GM12891 (cell line): ENCODE data around the gene EGFL8.
A peak's percentile ranks its signal among the peaks of the same experiment; 100 is the strongest.
"Not testable (repeated sequence)": the region's sequence is repeated elsewhere in the genome, so short reads cannot be mapped to it uniquely, and the experiment has no call there.

Experiments used
- DNase-seq: peaks from one replicate; pipeline ENCODE4 v3.0.0; 2011; ENCODE audit warnings: low spot score; ENCODE audit not compliant: insufficient read length
- FAIRE-seq: peaks from 2 replicates; lab custom pipeline; 2011; peaks lifted over from hg19 to GRCh38; lab: Jason Lieb, UNC
- PAX5 ChIP-seq: IDR thresholded peaks from 2 replicates; pipeline ENCODE4 v1.6.1; 2011; ENCODE audit warnings: low read length, moderate library complexity, mild to moderate bottlenecking; ENCODE audit not compliant: insufficient read depth, severe bottlenecking
- POLR2A ChIP-seq: IDR thresholded peaks from 2 replicates; pipeline ENCODE4 v1.6.1; 2011; ENCODE audit warnings: low read depth, low read length, control low read depth
- POLR2AphosphoS5 ChIP-seq: IDR thresholded peaks from 2 replicates; pipeline ENCODE4 v1.6.1; 2011; ENCODE audit warnings: low read depth, low read length, control low read depth
- POU2F2 ChIP-seq: IDR thresholded peaks from 2 replicates; pipeline ENCODE4 v1.6.1; 2011; ENCODE audit warnings: low read depth, mild to moderate bottlenecking, control low read depth, low read length, moderate library complexity
- SPI1 ChIP-seq: IDR thresholded peaks from 2 replicates; pipeline ENCODE4 v1.6.1; 2011; ENCODE audit warnings: low read depth, low read length, control low read depth
- TAF1 ChIP-seq: IDR thresholded peaks from 2 replicates; pipeline ENCODE4 v1.6.1; 2011; ENCODE audit warnings: low read depth, low read length, control low read depth

Gene EGFL8

DNA sequence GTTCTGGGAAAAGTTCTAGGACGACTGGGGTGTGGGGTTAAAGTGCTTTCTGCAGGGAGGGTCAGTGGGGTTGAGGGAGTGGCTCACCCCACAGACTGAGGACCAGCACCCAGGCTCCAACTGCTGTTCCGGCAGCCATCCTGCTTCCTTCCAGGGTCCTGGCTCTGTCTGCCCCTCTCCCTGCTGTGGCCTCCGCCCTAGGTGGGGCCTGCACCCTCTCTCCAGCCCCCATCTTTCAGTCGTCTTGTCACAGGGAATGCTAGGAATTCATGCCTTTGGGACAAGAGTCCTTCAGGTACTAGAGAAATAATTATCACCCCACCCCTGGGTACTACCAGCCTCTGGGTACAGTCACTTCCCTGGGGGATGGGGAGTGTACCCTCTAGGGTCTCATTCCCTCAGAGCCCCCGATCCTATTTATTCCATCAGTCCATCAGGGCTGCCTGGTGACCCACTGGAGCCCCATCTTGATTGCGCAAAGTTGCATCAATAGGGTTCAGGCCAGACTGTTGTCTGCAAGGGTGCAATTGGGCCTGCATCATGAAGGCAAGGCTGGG, 19.8 kb downstream of the EGFL8 start, which contains the start of gene AGER:
TSS of gene AGER (minus strand) at position 170 of the 557 bp plus-strand sequence. CDS start at position 139, 31 bp downstream.
- no peak for FAIRE-seq
- TF ChIP-seq POLR2AphosphoS5 (peak; percentile 33; the same call in 1 of the 2 replicates), PAX5 (no peak)
- DNase-seq = no peak

DNA sequence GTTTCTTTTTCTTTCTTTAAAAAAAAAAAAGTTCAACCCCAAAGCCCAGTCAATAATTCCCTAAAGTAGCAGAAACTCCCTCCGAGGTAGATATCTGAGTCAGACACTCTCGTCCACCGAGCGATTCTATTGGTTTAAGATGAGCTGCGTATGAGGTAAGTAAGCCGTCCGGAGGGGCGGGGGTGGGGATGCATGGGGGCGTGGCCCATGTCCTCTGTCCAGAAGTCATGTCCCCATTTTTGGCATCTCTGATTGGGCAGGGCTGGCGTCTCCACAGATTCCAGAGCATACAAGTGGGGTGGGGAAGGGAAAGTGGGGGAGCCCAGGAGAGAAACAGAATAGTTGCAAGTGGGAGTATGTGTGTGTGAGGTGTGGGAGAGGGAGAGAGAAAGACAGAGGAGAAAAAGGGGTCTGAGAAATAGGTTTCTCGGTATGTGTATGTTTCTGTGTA, 21.3 kb downstream of the EGFL8 start:
- not testable (repeated sequence) for DNase-seq
- FAIRE-seq = peak; percentile 73

DNA sequence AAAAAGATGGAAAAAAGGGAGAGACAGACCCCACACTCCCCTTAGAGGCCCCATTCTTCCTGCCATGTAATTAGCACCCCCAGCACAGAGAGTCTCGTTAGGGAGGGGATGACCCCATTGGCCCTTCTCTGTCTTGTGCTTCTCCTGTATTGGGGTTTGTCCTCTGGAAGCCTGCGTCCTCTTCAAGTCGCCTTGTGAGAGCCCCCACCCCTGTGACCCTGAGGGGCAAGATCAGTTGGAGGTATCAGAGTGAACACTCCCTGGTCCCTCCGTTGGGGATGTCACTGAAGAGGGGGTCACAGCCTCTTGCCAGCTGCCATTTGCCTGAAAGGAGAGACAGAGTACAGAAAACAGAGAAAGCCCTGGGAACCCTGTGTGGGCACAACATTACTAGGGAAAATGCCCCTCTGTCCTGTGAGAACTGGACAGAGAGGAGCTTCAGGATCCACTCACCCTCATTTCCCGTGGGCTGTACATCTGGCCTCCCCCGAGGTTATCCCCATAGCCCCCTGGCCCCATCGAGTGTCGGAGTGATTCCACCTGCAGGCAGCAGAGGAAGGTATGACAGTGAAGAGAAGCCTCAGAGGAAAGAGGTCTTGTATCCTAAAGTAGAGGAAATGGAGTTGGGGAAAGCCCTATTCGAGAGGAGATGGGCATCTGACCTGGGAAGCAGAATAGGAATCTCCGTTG, 21.9 kb downstream of the EGFL8 start:
- not testable (repeated sequence) for DNase-seq, FAIRE-seq

DNA sequence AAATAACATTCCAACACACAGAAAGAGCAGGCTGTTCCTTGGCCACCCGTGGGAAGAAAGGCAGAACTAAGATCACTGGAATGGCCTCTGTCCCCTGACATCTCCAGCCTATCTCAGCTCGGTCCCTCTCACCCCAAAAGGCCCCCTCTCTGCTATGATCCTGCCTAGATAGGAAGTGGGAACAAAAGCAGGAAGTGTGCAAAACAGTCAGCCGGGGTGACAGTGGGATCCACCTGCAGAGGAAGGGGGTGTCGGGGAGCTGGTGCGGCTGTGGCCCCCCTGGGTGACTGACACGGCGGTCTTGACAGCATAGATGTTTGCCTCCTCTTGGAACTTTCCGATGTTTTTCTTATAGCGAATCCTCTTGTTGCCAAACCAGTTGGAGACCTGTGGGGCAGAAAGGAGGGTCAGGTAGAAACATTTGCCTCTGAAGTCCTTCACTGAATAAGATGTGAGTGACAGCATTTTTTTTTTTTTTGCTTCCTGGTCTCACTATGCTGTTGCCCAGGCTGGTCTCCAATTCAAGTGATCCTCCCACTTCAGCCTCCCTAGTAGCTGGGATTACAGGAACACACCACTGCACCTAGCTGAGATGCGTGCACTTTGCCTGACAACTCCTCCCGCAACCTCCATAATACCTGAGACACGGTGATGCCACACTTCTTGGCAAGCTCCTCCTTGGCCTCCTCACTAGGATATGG, 22.8 kb downstream of the EGFL8 start:
- TF ChIP-seq TAF1 (no peak), SPI1 (peak; percentile 63), POLR2A (no peak), PAX5 (no peak), POU2F2 (no peak), POLR2AphosphoS5 (no peak)
- FAIRE-seq (no peak), DNase-seq (no peak)

DNA sequence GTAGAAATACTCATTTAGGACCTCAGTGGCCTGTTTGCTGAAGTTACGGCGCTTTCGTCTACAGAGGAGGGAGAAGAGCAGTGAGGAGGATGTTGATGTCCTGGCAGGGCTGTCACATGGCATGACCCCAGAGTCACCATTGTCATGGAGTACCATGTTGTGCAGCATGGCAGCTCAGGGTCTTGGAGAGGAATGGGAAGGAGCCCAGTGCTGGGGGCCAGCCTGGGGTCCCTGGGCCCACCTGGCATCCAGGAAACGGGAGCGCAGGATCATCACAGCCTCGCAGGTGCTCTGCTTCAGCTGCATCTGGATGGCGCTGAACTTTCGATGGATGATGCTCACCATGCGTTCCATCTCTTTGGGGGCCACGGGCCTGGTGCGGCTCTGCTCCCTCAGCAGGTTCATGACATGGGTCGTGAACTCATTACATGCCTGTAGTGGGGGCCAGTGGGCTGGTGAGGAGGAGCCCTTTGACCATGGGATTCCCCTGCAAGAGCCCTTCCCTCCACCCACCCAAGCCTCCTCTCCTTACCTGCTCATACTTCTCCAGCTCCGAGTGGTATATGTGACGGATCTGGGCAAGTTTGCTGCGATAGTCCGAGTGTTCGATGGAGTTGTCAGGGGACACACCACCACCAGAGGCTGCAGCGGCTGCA, 23.5 kb downstream of the EGFL8 start:
- DNase-seq = not testable (repeated sequence)
- FAIRE-seq = peak; percentile 58

DNA sequence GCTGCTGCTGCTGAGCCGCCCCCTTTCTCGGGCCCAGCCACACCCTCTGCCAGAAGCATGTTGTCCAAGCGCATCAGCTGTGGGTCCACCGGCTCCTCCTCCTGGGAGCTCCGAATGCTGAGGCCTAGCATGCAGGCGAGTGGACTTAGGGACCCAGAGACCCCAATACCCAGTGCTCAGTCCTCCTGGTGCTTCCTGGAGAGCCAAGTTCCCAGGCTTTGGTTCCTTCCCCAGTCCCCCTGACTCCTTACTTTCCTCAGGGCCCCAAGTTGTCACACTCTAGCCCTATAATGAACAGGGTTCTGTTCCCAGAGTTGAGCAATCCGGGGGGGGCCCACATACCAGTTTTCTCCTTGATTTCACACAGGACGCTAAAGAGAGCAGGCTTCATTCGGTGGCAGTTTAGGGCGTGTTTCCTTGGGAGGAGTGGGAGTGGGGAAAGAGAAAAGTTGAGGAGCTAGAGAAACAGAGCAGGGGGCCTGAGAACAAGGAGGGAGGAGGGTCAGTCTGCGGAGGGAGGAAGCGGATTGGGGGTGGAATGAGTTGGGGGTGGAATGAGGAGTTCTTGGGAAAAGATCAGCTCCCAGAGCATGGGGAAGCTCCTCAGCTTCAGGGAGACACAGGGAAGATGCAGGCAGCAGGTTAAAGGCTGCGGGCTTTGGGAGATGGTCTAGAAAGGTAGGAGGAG, 24.1 kb downstream of the EGFL8 start:
- TF ChIP-seq PAX5 = no peak
- no peak for TF ChIP-seq POLR2A
- no peak for TF ChIP-seq TAF1
- TF ChIP-seq POLR2AphosphoS5 = no peak
- TF ChIP-seq POU2F2 = no peak
- no peak for TF ChIP-seq SPI1
- FAIRE-seq (no peak), DNase-seq (no peak)

DNA sequence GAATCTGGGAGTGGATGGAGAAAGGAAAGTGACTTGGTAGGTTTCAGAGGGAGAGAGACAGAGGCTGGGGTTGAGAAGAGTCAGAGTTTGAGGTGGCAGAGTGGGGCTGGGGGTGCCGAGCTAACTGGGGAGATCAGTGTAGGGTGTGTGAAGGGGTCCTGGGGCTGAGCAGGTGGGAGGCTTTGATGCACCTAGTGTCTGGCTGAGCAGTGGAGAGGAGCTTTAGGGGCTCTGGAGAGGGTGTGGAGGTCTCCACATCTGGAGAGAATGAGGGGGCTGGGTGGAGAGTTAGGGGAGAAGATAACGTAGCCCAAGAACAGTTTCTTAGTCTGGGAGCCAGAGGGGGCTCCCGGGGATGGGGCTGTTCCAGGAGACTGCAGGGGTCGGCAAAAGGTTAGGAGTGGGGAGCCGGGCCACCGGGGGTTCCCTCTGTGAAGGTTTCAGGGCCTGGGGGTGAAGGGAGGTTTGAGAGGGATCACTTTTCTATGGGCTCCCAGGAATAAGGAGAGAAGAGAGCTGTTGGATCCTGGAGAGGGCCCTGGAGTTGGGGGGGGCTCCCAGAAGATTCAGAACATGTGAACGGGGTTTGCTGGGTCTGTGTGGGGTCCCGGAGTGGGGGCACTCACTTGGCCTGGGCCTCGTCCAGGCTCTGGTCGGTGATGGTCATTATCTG, 24.8 kb downstream of the EGFL8 start:
- DNase-seq (no peak), FAIRE-seq (no peak)
- no peak for TF ChIP-seq TAF1
- no peak for TF ChIP-seq POLR2AphosphoS5
- TF ChIP-seq PAX5 = no peak
- TF ChIP-seq SPI1 = no peak
- TF ChIP-seq POU2F2 = no peak
- no peak for TF ChIP-seq POLR2A

DNA sequence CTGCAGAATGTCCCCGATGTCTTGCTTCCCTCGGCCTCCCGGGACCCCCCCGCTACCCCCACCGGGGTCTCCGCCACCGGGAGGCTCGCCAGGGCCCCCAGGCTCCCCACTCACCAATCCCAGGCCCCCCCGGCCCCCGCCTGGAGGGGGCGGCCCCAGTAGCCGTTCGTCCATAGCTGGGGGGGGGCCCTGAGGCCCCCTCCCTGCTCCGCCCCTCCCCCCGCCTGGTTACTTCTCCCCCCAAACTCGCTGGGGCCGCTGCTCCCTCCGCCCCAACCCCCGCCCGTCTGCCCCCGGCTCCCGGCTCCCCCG, 25.3 kb downstream of the EGFL8 start:
- no peak for FAIRE-seq
- TF ChIP-seq SPI1 (no peak), TAF1 (no peak), POU2F2 (no peak), POLR2A (no peak), POLR2AphosphoS5 (no peak), PAX5 (no peak)
- DNase-seq = no peak

DNA sequence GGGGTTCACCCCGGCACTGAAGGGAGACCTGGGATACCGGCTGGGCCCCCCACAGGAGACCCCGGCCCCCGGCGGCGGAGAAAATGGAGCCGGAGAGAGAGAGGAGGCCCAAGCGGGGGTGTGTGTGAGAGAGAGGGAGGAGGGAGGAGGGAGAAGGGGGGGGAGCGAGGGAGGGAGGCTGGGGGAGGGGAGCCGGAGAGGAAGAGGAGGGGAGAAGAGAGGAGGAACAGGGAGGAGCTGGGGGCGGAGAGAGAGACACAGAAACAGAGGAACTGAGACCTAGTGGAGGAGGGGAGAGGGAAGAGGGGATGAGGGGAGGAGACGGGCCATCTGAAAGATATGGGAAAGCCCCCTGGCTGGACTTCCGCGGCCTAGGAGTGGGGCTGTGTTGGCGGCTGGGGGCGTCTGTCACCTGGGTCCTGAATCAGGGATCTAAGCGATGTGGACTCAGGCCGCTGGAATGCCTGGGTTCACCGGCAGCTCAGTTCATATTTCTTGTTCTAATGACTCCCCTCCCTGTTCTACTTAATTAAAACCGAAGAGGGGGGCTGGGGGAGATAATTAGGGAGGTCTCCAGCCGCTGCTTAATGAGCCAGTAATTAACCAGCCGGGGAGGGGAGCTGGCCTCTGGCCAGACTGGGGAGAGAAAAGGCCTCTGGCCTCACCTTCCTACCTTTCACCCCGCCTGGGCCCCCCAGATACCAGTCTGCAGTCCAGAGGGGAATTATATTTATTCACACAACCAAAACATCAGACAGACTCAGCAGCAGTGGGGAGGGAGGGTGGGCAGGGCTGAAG, 25.9 kb downstream of the EGFL8 start, which contains the start of gene PBX2:
TSS of gene PBX2 (minus strand) at position 149 of the 798 bp plus-strand sequence. CDS start 287 bp downstream, outside the sequence.
- FAIRE-seq = peak; percentile 75
- DNase-seq = peak; percentile 86
- no peak for TF ChIP-seq PAX5
- peak; percentile 51; the same call in 1 of the 2 replicates for TF ChIP-seq POU2F2
- peak; percentile 39; the same call in 1 of the 2 replicates for TF ChIP-seq TAF1
- peak; percentile 79; the same call in 1 of the 2 replicates for TF ChIP-seq POLR2AphosphoS5
- TF ChIP-seq POLR2A = peak; percentile 75
- peak; percentile 95 for TF ChIP-seq SPI1
